Measurements from ENCODE around the gene CD6.

- TF ChIP-seq CTCF (IDR thresholded peaks at IDR 0.05) (no peak), POLR2AphosphoS5 (IDR thresholded peaks at IDR 0.05) (no peak), POLR2A (IDR thresholded peaks at IDR 0.05) (no peak)
Observed at GRCh38 chr11:60934790-60935605, 36.5 kb upstream of the CD6 start.

Measured in prostate gland (tissue), 2 donors.